ENCODE measurements around the gene TMF1. TPM values are rescaled to one million over a fixed set of nuclear protein-coding genes. Genes with fewer than 3 reads are reported as not detected.
A peak's percentile ranks its signal among the peaks of the same experiment; 100 is the strongest.

Gene TMF1
- total RNA-seq, 1 experiment from 2014 or later: 14.8 TPM

DNA sequence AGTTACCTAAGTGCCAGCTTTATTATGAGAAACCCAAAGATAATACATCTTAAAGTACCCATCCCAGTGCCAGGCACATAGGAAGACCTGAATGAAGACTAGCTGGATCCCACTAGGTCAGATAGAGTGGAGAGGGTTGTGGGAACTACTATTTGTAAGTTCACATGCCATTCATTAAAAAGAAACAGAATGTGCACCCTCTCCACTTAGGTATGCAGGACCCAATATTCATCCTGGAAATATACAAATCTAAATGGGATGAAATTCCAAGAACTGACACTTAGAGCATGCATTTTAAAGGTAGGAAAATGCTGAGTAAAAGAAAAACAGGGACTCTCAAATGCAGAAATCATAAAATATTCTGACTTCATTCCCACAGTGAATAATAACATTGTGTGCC is 53.0 kb downstream of the TMF1 start:
- DNase-seq (ENCODE audit: low read depth, low spot score): no peak
- in situ Hi-C loops (cut with HindIII; ENCODE audit: low pct_unique_long_range_greater_than_20kb, low sequenced_read_pairs): no loop called here

DNA sequence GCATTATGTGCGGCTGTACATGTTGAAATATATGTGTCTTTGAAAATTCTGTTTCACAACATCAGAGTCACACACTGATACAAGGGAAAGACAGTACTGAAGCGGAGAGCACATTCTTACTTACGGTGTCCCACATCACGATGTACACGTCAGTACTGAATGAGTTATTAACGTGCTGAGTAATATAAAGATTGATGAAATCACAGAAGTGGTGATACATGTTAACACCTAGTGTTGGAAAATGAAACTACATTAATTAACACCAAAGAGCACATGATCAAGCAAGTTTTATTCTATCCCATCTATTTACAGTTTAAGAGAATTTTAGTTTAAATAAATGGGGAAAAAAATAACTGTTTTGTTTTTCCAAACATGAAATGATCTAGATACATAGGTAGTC is 54.2 kb downstream of the TMF1 start:
- no peak for DNase-seq (ENCODE audit: low read depth, low spot score)
- in situ Hi-C loops (cut with HindIII; ENCODE audit: low pct_unique_long_range_greater_than_20kb, low sequenced_read_pairs): no loop called here

DNA sequence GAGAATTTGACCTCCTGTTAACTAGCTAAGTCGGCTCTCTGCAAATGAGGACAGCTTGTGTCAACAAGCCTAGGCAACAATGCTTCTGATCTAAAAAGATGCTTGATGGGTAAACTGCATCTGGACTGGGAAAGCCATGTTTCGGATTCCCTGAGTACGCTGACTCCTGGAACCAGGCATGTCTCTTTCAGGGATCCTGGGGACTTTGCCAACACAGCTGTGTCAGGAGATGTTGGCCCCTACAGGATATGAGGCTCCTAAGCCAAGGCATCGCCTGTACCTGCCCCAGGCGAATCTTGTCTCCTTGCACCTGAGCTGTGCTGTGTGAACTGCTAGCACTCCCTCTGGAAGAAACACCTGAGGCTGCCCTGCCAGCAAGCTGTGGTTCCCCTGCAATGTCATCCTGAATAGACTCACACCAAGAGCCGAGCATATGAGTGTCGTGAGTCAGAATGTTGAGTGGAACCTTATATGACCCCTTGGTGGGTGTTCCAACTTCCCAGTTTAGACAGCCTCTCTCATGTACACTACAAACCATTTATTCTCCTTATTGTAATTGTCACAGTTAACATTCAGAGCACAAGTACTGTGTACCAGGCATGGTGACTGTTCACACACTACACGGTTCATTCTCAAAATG is 55.7 kb downstream of the TMF1 start:
- in situ Hi-C loops (cut with HindIII; ENCODE audit: low pct_unique_long_range_greater_than_20kb, low sequenced_read_pairs): no loop called here
- DNase-seq (ENCODE audit: low read depth, low spot score): no peak

DNA sequence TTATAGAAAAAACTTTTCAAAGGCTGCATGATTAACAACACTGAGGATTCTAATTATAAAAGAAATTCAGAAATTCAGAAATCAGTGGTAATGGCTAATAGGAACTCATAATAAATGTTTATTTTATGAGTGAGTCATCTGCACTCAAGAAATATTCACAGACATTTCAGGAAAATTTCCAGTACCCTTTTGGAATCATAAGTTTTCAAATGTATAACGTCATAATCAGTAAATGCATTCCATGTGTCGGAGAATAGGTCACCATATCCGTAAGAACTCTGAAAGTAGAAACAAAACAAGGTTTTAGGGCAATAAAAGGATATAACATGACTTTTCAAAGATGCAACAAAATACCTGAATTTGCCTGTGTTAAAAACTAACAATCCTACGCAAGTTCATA is 63.4 kb downstream of the TMF1 start:
- no peak for DNase-seq (ENCODE audit: low read depth, low spot score)
- in situ Hi-C loops (cut with HindIII; ENCODE audit: low pct_unique_long_range_greater_than_20kb, low sequenced_read_pairs): no loop called here

DNA sequence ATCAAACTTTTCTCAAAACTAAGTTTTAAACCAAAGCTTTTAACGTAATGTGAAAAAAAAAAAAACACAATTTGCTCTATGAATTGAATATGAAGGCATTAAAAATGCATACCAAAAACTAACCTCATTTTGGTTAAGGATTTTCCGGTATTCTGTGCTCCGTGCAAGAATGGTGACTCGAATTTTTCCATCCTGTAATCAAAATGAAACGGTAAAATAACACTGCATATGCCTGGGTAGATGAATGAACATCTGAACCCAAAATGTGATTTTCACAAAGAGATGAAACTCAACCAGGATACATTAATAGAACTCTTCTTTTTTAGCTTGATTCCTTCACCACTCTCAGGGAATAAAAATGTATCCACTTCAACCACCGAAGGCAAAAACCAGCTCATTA is 64.8 kb downstream of the TMF1 start:
- in situ Hi-C loops (cut with HindIII; ENCODE audit: low pct_unique_long_range_greater_than_20kb, low sequenced_read_pairs): no loop called here
- DNase-seq (ENCODE audit: low read depth, low spot score): no peak

DNA sequence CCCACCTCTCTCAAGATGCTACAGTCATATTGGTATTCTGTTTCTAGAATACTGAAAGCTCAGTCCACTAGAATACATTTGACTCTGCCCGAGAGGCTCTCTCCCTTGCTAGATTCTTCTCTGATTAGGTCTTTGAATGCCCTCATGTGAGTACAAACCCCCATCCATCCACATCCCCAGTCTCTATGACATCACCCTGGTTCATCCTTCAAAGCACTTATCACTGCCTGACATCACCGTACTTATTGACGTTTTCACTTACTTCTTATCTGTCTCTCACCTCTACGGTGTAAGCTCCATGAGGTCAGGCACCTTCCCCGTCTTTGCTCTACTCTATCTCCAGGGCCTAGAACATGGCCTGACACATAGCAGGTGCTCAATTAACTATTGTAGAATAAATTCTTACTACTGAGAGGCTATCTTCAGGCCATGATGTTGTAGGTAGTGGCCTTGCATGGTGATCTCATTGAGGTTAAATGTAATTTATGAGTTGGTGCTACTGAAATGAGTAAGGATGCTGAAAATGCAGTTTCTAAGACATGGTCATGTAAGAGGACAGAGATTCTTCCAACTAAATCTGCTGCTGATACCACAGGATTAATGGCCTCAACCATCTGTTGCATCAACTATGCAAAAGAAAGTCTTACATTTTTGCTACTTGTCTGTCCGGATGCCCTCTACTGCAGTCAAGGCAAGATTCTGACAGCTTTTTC is 65.5 kb downstream of the TMF1 start:
- DNase-seq (ENCODE audit: low read depth, low spot score): no peak
- in situ Hi-C loops (cut with HindIII; ENCODE audit: low pct_unique_long_range_greater_than_20kb, low sequenced_read_pairs): no loop called here

DNA sequence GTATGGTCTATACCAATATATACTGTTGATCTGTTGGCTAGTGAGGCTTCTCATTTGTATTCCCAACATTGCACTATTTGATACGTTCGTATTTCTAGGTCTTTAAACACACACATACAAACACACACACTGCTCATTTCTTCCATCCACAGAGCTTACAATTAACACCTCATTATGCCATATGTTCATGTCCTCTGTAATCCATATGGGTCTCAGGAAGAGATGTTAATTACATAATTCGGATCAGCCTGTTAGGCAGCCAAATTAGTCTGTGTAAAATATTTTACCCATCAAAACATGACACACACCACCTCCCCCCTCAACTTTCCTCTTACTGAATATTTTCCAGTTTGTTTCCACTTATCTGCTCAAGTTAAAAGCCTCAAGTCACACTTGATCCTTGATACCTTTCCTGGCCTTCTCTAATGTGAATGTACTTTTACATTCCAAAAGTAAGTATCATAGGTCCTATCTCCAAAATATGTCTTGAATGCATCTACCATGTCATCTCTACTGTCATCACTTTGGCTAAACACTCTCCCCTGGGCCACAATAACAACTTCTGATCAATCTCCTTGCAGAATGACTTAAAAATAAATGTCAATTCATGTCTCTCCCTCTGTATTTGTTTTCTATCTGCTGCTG is 66.9 kb downstream of the TMF1 start:
- no peak for DNase-seq (ENCODE audit: low read depth, low spot score)
- in situ Hi-C loops (cut with HindIII; ENCODE audit: low pct_unique_long_range_greater_than_20kb, low sequenced_read_pairs): no loop called here

DNA sequence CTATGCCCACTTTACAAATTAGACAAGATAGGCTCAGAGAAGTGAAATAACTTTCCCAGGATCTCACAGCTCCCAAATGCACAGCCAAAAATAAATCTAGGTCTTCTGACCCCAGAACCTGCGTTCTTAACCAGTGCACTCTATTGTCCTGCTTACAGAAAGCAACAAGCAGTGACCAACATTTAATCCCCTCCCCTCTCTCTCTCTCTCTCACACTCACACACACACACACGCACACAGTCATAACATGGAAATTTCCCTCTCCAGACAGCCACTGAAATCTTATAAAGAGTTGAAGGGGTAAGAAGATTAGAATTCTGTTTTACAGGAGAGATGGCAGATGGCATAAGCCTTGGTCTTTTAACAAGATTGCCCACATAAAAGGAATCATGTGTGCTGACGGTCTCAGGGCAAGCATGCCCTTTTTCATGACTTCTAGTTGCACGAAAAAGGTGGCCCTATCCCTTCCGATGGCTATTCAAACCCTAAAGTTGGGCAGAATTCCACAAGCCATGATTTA is 68.1 kb downstream of the TMF1 start:
- no peak for DNase-seq (ENCODE audit: low read depth, low spot score)
- in situ Hi-C loops (cut with HindIII; ENCODE audit: low pct_unique_long_range_greater_than_20kb, low sequenced_read_pairs): no loop called here

DNA sequence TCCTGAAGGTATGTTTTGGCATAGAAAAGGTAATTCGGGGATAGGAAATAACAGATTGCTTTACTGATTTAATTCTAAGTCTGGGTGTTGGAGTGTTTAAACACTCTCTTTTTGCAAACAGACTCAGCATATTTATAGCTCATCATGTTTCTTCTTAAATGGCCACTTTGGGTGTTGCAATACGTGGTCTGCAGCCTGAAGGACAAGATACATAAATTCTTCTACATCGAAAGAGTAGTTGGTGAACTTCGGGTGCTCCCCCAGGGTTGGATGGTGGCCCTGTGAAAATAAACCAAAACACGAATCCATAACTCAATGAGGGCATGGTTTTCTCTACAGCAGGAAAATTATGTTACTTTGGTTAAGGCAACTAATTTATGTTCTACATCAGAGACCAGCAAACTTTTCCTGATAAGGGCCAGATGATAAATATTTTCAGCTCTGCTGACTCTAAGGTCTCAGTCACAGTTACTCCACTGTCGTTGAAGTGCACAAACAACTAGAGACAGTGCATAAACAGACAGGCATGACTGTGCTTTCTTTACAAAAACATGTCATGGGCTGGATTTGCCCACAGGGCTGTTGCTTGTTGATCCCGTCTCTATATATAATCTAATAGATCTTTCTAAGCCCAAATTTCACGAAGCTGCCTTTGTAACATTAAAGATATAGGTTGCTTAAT is 74.5 kb downstream of the TMF1 start:
- DNase-seq (ENCODE audit: low read depth, low spot score): no peak
- in situ Hi-C loops (cut with HindIII; ENCODE audit: low pct_unique_long_range_greater_than_20kb, low sequenced_read_pairs): no loop called here

DNA sequence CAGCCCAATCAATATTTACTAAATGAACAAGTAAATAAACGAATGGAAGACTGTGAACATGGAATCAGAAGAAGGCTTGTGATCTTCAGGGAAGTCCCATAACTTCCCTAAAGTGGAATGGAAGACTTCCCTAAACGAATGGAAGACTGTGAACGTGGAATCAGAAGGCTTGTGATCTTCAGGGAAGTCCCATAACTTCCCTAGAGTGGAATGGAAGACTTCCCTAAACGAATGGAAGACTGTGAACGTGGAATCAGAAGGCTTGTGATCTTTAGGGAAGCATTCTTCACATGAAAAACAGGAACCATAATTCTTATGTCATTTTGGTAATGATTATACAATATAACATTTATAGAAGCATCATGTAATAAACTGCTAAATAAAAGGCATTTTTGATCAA is 77.4 kb downstream of the TMF1 start:
- in situ Hi-C loops (cut with HindIII; ENCODE audit: low pct_unique_long_range_greater_than_20kb, low sequenced_read_pairs): no loop called here
- DNase-seq (ENCODE audit: low read depth, low spot score): no peak

DNA sequence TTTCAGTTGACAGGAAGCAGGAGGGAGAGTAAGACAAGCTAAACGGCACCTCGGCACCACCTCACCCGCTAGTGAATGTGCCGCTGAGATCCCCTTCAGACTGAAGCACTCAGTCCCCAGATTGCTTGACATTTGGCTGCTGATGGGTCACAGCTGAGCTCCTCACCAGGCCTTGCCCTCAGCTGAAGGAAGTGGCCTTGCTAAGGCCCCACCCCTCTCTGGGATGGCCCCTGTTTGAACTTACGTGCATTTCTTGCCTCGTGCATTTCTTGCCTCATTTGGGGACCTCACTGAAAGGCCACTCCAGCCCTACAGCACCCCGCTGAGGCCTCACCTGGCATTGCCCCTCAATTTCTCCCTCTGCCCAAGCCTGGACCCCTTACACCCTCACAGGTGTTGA is 78.5 kb downstream of the TMF1 start:
- DNase-seq (ENCODE audit: low read depth, low spot score): no peak
- in situ Hi-C loops (cut with HindIII; ENCODE audit: low pct_unique_long_range_greater_than_20kb, low sequenced_read_pairs): no loop called here

DNA sequence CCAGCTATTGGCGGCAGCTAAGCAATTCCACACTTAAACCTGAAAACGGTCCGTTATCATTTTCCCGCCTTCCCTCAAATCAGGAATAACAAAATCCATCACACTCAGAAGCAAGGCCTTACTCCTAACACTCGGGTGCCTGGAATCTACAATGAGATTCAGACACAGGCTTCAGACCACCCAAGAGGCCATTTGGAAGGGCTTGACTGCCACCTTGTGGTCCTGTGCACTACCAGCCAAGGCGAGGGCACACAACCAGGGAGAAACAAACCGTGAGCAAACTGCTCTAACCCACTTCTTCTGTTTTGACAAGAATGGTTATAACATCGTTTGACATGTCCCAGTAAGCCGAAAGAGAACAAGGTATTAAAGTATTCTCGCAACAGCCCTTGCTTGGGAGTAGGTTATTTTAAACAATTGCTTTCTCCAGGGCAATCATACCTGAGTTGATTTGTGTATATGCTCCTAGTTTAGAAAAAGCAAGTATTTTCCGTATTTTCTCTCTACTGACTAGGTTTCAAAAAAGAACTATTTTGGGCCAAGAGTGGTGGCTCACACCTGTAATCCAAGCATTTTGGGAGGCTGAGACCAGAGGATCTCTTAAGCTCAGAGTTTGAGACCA is 79.7 kb downstream of the TMF1 start:
- in situ Hi-C loops (cut with HindIII; ENCODE audit: low pct_unique_long_range_greater_than_20kb, low sequenced_read_pairs): no loop called here
- DNase-seq (ENCODE audit: low read depth, low spot score): peak; percentile 84

Small RNA genes within 50 kb of the gene (small RNA-seq; reads per million reads assigned to genes)
- 0 to 0.05 reads per million in 2 experiments for gene MIR3136

Other genes with a start within 250 kb of the TMF1 start
- not detected in 2 replicates for gene TAFA4, start 119.8 kb downstream of the TMF1 start, total RNA-seq (2014; rRNA removed; shearing (Covaris generic))
- 44.5 and 45.0 TPM in 2 replicates for gene EOGT, start 38.6 kb downstream of the TMF1 start, total RNA-seq (2014; rRNA removed; shearing (Covaris generic))
- gene UBA3, start 28.0 kb upstream of the TMF1 start, total RNA-seq (2014; rRNA removed; shearing (Covaris generic)): 58.8 and 63.8 TPM in 2 replicates
- 55.7 and 61.3 TPM in 2 replicates for gene ARL6IP5, start 32.6 kb upstream of the TMF1 start, total RNA-seq (2014; rRNA removed; shearing (Covaris generic))
- 0.16 and 0.19 TPM in 2 replicates for gene LMOD3, start 70.3 kb upstream of the TMF1 start, total RNA-seq (2014; rRNA removed; shearing (Covaris generic))

Measured in SK-MEL-5 (cell line).